ENCODE data around the gene TMEM184A.

Gene TMEM184A

GRCh38 chr7:1557771-1558170 lies 1.8 kb upstream of the TMEM184A start:
- TF ChIP-seq CTCF (IDR thresholded peaks at IDR 0.05; ENCODE audit: low read length, missing control alignments), result no peak
- DNase-seq (ENCODE audit: low read depth), result no peak
- no peak overlapping the region for H3K4me3 ChIP-seq (replicated peaks; ENCODE audit: low read depth, low read length)

- no peak for TF ChIP-seq CTCF (IDR thresholded peaks at IDR 0.05; ENCODE audit: low read length, missing control alignments)
- no peak for DNase-seq (ENCODE audit: low read depth)
- no peak overlapping the region for H3K4me3 ChIP-seq (replicated peaks; ENCODE audit: low read depth, low read length)
Measured at GRCh38 chr7:1557006-1557405, 1.0 kb upstream of the TMEM184A start.

GRCh38 chr7:1555046-1555812 lies 776 bp downstream of the TMEM184A start:
- H3K4me3 ChIP-seq (replicated peaks; ENCODE audit: low read depth, low read length), result no peak overlapping the region
- no peak for TF ChIP-seq CTCF (IDR thresholded peaks at IDR 0.05; ENCODE audit: low read length, missing control alignments)
- peak; percentile 82 for DNase-seq (ENCODE audit: low read depth)

GRCh38 chr7:1554333-1555045 lies 1.5 kb downstream of the TMEM184A start:
- H3K4me3 ChIP-seq (replicated peaks; ENCODE audit: low read depth, low read length), result no peak overlapping the region
- DNase-seq (ENCODE audit: low read depth), result no peak
- TF ChIP-seq CTCF (IDR thresholded peaks at IDR 0.05; ENCODE audit: low read length, missing control alignments), result no peak

- TF ChIP-seq CTCF (IDR thresholded peaks at IDR 0.05; ENCODE audit: low read length, missing control alignments), result no peak
- H3K4me3 ChIP-seq (replicated peaks; ENCODE audit: low read depth, low read length), result no peak overlapping the region
- DNase-seq (ENCODE audit: low read depth), result no peak
Measured at GRCh38 chr7:1553512-1554210, 2.3 kb downstream of the TMEM184A start.

- H3K4me3 ChIP-seq (replicated peaks; ENCODE audit: low read depth, low read length), result no peak overlapping the region
- no peak for DNase-seq (ENCODE audit: low read depth)
- TF ChIP-seq CTCF (IDR thresholded peaks at IDR 0.05; ENCODE audit: low read length, missing control alignments), result no peak
Measured at GRCh38 chr7:1552200-1552599, 3.8 kb downstream of the TMEM184A start.
